Ovary (tissue), 3 donors: ENCODE results near the gene KCNJ4.

ENCODE experiments used
- CTCF ChIP-seq, 3 donors: fragments of 450-650 bp in 2 of 3; fragments of 200-600 bp in 1 of 3; IDR thresholded peaks; one replicate each; pipeline versions ENCODE4 v1.5.1 to v1.8.0; 2016 to 2022; ENCODE audit warnings: antibody characterized with exemption in 3 of 3, mild to moderate bottlenecking in 1 of 3
- EP300 ChIP-seq: sonication (generic); formaldehyde crosslinking; IDR thresholded peaks from one replicate; pipeline ENCODE4 v1.6.1; 2017; ENCODE audit warnings: antibody characterized with exemption
- POLR2A ChIP-seq: fragments of 450-650 bp; IDR thresholded peaks from one replicate; pipeline ENCODE4 v1.6.1; 2017; ENCODE audit warnings: antibody characterized with exemption, mild to moderate bottlenecking, moderate library complexity
- donor health status: DM: no; HTN: no; CAD: no.

GRCh38 chr22:38503021-38503420 lies 48.0 kb upstream of the KCNJ4 start:
- no peak for TF ChIP-seq EP300
- TF ChIP-seq CTCF (IDR thresholded peaks at IDR 0.05): no peak
- TF ChIP-seq POLR2A: no peak
